ENCODE results near the gene SLC25A36. TPM values are rescaled to one million over a fixed set of nuclear protein-coding genes. Genes with fewer than 3 reads are reported as not detected.

The SLC25A36 gene
- polyA plus RNA-seq, 1 of the 3 experiments (the other 2 are of a cell fraction), result 23.3 TPM

DNA sequence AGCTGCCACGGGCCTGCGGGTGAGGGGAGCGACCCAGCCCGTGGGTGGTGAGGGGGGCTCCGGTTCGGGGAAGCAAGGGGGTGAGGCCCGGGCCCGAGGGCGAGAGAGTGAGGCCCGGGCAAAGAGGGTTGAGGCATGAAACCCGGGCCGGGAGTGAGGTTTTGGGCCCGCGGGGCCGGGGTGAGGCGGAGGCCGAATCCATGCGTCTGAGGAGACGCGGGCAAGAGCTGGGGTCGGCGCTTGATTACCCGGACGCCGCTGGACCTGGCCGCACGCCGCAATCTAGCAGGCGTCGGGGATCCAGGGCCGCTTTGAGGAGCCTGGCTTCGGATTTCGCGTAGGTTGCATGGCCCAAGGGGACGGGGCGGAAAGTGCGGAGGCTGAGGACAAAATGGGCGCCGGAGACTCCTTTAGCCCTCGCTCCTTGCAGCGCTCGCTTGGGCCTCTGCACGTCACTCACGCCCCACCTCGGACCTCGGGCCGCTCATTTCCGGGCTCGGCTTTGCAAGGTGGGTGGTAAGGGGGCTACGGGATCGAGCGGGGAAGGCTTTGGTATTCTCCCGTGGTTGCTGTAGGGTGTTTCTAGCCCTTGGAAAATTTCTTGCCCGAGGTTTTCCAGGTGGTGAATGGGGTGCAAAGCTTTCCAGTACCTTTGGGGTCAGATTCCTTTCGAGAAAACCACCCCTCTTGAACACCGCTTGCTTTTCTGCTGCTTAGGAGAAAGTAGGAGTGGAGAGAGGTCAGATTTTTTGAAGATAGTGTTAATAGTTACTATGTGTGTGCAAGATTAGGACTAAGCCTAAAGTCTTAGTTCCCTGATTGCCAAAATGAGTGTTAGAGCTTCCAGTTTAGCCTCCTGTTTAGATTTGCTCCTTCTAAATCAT lies 827 bp downstream of the SLC25A36 start:
- Histone ChIP-seq H3K79me2 (ENCODE audit: insufficient read depth) (peaks cover 54% of the 10 kb centered on the region), H3K9ac (peak overlapping the region; percentile 96), H3K36me3 (replicated peaks in 1 of 2; ENCODE audit: control insufficient read depth in 1 of 2, insufficient read depth in 2 of 2, low read length in 1 of 2) (peaks cover 0 to 6% of the 10 kb centered on the region in 2 experiments), H3K9me3 (no peaks in the 10 kb centered on the region), H3K4me2 (peak overlapping the region; percentile 95), H3K27ac (ENCODE audit: low read depth in 2 of 2, low read length in 1 of 2) (peak overlapping the region; percentile 90 to 91), H3K9me2 (no peaks in the 10 kb centered on the region), H3F3A (replicated peaks; ENCODE audit: insufficient read depth) (peaks cover 9% of the 10 kb centered on the region), H4K20me1 (ENCODE audit: insufficient read depth) (peaks cover 37% of the 10 kb centered on the region), H3K4me3 (ENCODE audit: low read depth in 2 of 2, low read length in 1 of 2) (peak overlapping the region; percentile 91 to 92), H2AFZ (ENCODE audit: low read depth) (peak overlapping the region; percentile 75), H3K4me1 (ENCODE audit: control insufficient read depth in 1 of 2, insufficient read depth in 2 of 2, low read depth in 1 of 2, low read length in 1 of 2) (peaks cover 9 to 11% of the 10 kb centered on the region in 2 experiments; a peak in 2 of 4 replicates), H3K27me3 (ENCODE audit: insufficient read depth) (no peaks in the 10 kb centered on the region)
- WGBS (ENCODE audit: low lambda C conversion rate), result under 1% methylated on average over 31 of the region's 56 CpGs
- ChIA-PET POLR2A (interaction anchor here (0.6 to 0.8 kb wide), 2 partner anchors 109 to 276 kb away, joined by 3 to 4 read pairs; partner anchors contain the start of gene SPSB4), CTCF (interaction anchor here (0.8 to 1.4 kb wide), 4 partner anchors 10 to 29 kb away, joined by 3 read pairs; no protein-coding TSS in a partner anchor)
- DNase-seq, result peak; percentile 67
- TF ChIP-seq EZH2phosphoT487 (IDR thresholded peaks at IDR 0.05; ENCODE audit: borderline replicate concordance, low read depth) (no peak), CHD2 (IDR thresholded peaks at IDR 0.05; ENCODE audit: low read length, partially characterized antibody) (no peak), EP300 (IDR thresholded peaks at IDR 0.05; ENCODE audit: borderline replicate concordance in 1 of 2, low read depth in 1 of 2, low read length in 1 of 2) (no peak), RCOR1 (IDR thresholded peaks at IDR 0.05; ENCODE audit: low read length) (no peak), FOSL2 (IDR thresholded peaks at IDR 0.05; ENCODE audit: borderline replicate concordance, low read depth) (0 out of 2 replicates have a peak, but pooled peaks have one; percentile 12), GABPA (IDR thresholded peaks at IDR 0.05; ENCODE audit: low read depth) (no peak), FOXM1 (IDR thresholded peaks at IDR 0.05; ENCODE audit: low read depth) (no peak), YY1 (IDR thresholded peaks at IDR 0.05; ENCODE audit: low read depth) (peak; percentile 72; the same call in 1 of the 2 replicates), POLR2AphosphoS5 (IDR thresholded peaks at IDR 0.05; ENCODE audit: low read depth, low read length) (no peak), FOXJ3 (CRISPR knock-in tag; IDR thresholded peaks at IDR 0.05) (no peak; the same call in 1 of the 2 replicates), TEAD4 (IDR thresholded peaks at IDR 0.05; ENCODE audit: borderline replicate concordance, insufficient read depth) (no peak), TCF12 (IDR thresholded peaks at IDR 0.05) (no peak), GATA2 (CRISPR knock-in tag; IDR thresholded peaks at IDR 0.05) (no peak), MXI1 (IDR thresholded peaks at IDR 0.05; ENCODE audit: low read depth, low read length) (peak; percentile 62), SMC3 (IDR thresholded peaks at IDR 0.05; ENCODE audit: low read depth, low read length) (no peak), NFIC (IDR thresholded peaks at IDR 0.05; ENCODE audit: borderline replicate concordance) (no peak), MEF2A (IDR thresholded peaks at IDR 0.05; ENCODE audit: borderline replicate concordance, low read depth) (no peak), TAF1 (IDR thresholded peaks at IDR 0.05; ENCODE audit: borderline replicate concordance, low read depth, low read length) (no peak), RAD21 (IDR thresholded peaks at IDR 0.05; ENCODE audit: low read length) (peak; percentile 11; the same call in 1 of the 2 replicates)
- TF ChIP-seq, protein P1, sequence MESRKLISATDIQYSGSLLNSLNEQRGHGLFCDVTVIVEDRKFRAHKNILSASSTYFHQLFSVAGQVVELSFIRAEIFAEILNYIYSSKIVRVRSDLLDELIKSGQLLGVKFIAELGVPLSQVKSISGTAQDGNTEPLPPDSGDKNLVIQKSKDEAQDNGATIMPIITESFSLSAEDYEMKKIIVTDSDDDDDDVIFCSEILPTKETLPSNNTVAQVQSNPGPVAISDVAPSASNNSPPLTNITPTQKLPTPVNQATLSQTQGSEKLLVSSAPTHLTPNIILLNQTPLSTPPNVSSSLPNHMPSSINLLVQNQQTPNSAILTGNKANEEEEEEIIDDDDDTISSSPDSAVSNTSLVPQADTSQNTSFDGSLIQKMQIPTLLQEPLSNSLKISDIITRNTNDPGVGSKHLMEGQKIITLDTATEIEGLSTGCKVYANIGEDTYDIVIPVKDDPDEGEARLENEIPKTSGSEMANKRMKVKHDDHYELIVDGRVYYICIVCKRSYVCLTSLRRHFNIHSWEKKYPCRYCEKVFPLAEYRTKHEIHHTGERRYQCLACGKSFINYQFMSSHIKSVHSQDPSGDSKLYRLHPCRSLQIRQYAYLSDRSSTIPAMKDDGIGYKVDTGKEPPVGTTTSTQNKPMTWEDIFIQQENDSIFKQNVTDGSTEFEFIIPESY (IDR thresholded peaks at IDR 0.05; ENCODE audit: borderline replicate concordance, low read depth), result no peak
- TF ChIP-seq, protein P2, sequence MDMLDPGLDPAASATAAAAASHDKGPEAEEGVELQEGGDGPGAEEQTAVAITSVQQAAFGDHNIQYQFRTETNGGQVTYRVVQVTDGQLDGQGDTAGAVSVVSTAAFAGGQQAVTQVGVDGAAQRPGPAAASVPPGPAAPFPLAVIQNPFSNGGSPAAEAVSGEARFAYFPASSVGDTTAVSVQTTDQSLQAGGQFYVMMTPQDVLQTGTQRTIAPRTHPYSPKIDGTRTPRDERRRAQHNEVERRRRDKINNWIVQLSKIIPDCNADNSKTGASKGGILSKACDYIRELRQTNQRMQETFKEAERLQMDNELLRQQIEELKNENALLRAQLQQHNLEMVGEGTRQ (IDR thresholded peaks at IDR 0.05; ENCODE audit: borderline replicate concordance, low read depth, low read length), result no peak
- TF ChIP-seq, protein P3, sequence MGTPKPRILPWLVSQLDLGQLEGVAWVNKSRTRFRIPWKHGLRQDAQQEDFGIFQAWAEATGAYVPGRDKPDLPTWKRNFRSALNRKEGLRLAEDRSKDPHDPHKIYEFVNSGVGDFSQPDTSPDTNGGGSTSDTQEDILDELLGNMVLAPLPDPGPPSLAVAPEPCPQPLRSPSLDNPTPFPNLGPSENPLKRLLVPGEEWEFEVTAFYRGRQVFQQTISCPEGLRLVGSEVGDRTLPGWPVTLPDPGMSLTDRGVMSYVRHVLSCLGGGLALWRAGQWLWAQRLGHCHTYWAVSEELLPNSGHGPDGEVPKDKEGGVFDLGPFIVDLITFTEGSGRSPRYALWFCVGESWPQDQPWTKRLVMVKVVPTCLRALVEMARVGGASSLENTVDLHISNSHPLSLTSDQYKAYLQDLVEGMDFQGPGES (IDR thresholded peaks at IDR 0.05; ENCODE audit: low read depth, low read length), result no peak
- TF ChIP-seq, protein P4, sequence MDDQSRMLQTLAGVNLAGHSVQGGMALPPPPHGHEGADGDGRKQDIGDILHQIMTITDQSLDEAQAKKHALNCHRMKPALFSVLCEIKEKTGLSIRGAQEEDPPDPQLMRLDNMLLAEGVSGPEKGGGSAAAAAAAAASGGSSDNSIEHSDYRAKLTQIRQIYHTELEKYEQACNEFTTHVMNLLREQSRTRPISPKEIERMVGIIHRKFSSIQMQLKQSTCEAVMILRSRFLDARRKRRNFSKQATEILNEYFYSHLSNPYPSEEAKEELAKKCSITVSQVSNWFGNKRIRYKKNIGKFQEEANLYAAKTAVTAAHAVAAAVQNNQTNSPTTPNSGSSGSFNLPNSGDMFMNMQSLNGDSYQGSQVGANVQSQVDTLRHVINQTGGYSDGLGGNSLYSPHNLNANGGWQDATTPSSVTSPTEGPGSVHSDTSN (IDR thresholded peaks at IDR 0.05), result peak; percentile 80; the same call in 1 of the 2 replicates
- TF ChIP-seq, protein P5, sequence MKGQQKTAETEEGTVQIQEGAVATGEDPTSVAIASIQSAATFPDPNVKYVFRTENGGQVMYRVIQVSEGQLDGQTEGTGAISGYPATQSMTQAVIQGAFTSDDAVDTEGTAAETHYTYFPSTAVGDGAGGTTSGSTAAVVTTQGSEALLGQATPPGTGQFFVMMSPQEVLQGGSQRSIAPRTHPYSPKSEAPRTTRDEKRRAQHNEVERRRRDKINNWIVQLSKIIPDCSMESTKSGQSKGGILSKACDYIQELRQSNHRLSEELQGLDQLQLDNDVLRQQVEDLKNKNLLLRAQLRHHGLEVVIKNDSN (IDR thresholded peaks at IDR 0.05; ENCODE audit: borderline replicate concordance, low read depth), result no peak
- TF ChIP-seq, protein P6, sequence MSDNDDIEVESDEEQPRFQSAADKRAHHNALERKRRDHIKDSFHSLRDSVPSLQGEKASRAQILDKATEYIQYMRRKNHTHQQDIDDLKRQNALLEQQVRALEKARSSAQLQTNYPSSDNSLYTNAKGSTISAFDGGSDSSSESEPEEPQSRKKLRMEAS (IDR thresholded peaks at IDR 0.05; ENCODE audit: low read depth), result no peak; the same call in 1 of the 2 replicates

Measured in SK-N-SH (cell line).